ENCODE measurements around the gene ZMAT1.
"Not testable (repeated sequence)": the region's sequence is repeated elsewhere in the genome, so short reads cannot be mapped to it uniquely, and the experiment has no call there.

The ZMAT1 gene

GRCh38 chrX:101931488-101932248, at the start of gene ZMAT1:
TSS of gene ZMAT1 (minus strand) at chrX:101932027. CDS start at chrX:101932008, 19 bp downstream.
- peak; percentile 85 to 91 for DNase-seq (ENCODE audit: low read depth in 2 of 2, low spot score in 1 of 2)

- no peak for DNase-seq (ENCODE audit: low read depth in 2 of 2, low spot score in 1 of 2)
Observed at GRCh38 chrX:101977106-101977505, 45.3 kb upstream of the ZMAT1 start.

- no peak for DNase-seq (ENCODE audit: low read depth in 2 of 2, low spot score in 1 of 2)
Observed at GRCh38 chrX:101973066-101973465, 41.2 kb upstream of the ZMAT1 start.

- DNase-seq (ENCODE audit: low read depth in 2 of 2, low spot score in 1 of 2) = not testable (repeated sequence)
Observed at GRCh38 chrX:101964923-101965539, 33.2 kb upstream of the ZMAT1 start.

GRCh38 chrX:101958139-101958538, 26.3 kb upstream of the ZMAT1 start:
- no peak for DNase-seq (ENCODE audit: low read depth in 2 of 2, low spot score in 1 of 2)

- no peak for DNase-seq (ENCODE audit: low read depth in 2 of 2, low spot score in 1 of 2)
Observed at GRCh38 chrX:101957174-101957573, 25.3 kb upstream of the ZMAT1 start.

- DNase-seq (ENCODE audit: low read depth in 2 of 2, low spot score in 1 of 2) = no peak
Observed at GRCh38 chrX:101956556-101956955, 24.7 kb upstream of the ZMAT1 start.

GRCh38 chrX:101950581-101950980, 18.8 kb upstream of the ZMAT1 start:
- no peak for DNase-seq (ENCODE audit: low read depth in 2 of 2, low spot score in 1 of 2)

GRCh38 chrX:101932249-101932570, 383 bp upstream of the ZMAT1 start:
- no peak for DNase-seq (ENCODE audit: low read depth in 2 of 2, low spot score in 1 of 2)

GRCh38 chrX:101931136-101931487, 715 bp downstream of the ZMAT1 start:
- no peak for DNase-seq (ENCODE audit: low read depth in 2 of 2, low spot score in 1 of 2)

GRCh38 chrX:101925733-101926132, 6.1 kb downstream of the ZMAT1 start:
- no peak for DNase-seq (ENCODE audit: low read depth in 2 of 2, low spot score in 1 of 2)

GRCh38 chrX:101918751-101919150, 13.1 kb downstream of the ZMAT1 start:
- DNase-seq (ENCODE audit: low read depth in 2 of 2, low spot score in 1 of 2) = no peak

- DNase-seq (ENCODE audit: low read depth in 2 of 2, low spot score in 1 of 2) = no peak
Observed at GRCh38 chrX:101906136-101906796, 25.6 kb downstream of the ZMAT1 start.

GRCh38 chrX:101904996-101905395, 26.8 kb downstream of the ZMAT1 start:
- no peak for DNase-seq (ENCODE audit: low read depth in 2 of 2, low spot score in 1 of 2)
